Rectal smooth muscle tissue (tissue), 1 donor: ENCODE results near the gene NCKAP5.

Experiments used
- H3K27ac ChIP-seq: one replicate; pipeline ENCODE4 v1.7.0; 2013; ENCODE audit warnings: low read depth, low read length, inconsistent platforms
- H3K27me3 ChIP-seq: one replicate; pipeline ENCODE4 v1.7.0; 2013; ENCODE audit warnings: low read length; ENCODE audit not compliant: control insufficient read depth, insufficient read depth
- H3K36me3 ChIP-seq: one replicate; pipeline ENCODE4 v1.7.0; 2013; ENCODE audit warnings: low read length; ENCODE audit not compliant: control insufficient read depth, insufficient read depth
- H3K4me1 ChIP-seq: one replicate; pipeline ENCODE4 v1.7.0; 2013; ENCODE audit warnings: low read length; ENCODE audit not compliant: control insufficient read depth, insufficient read depth
- H3K4me3 ChIP-seq: one replicate; pipeline ENCODE4 v1.7.0; 2013; ENCODE audit warnings: low read length
- H3K9ac ChIP-seq: one replicate; pipeline ENCODE4 v1.7.0; 2013; ENCODE audit warnings: low read length

NCKAP5 gene

GRCh38 chr2:133140620-133141019 lies 427.6 kb downstream of the NCKAP5 start:
- Histone ChIP-seq H3K27me3 (no peaks in the 10 kb centered on the region), H3K36me3 (no peaks in the 10 kb centered on the region), H3K4me1 (no peaks in the 10 kb centered on the region), H3K4me3 (no peak overlapping the region), H3K27ac (no peak overlapping the region), H3K9ac (no peak overlapping the region)

- Histone ChIP-seq H3K36me3 (no peaks in the 10 kb centered on the region), H3K4me3 (no peak overlapping the region), H3K9ac (no peak overlapping the region), H3K27me3 (no peaks in the 10 kb centered on the region), H3K27ac (no peak overlapping the region), H3K4me1 (no peaks in the 10 kb centered on the region)
These were observed 428.3 kb downstream of the NCKAP5 start for GRCh38 chr2:133139847-133140533.

- Histone ChIP-seq H3K27me3 (no peaks in the 10 kb centered on the region), H3K4me3 (no peak overlapping the region), H3K27ac (no peak overlapping the region), H3K36me3 (no peaks in the 10 kb centered on the region), H3K4me1 (no peaks in the 10 kb centered on the region), H3K9ac (no peak overlapping the region)
These were observed 429.6 kb downstream of the NCKAP5 start for GRCh38 chr2:133138693-133139092.

- H3K27ac ChIP-seq: no peak overlapping the region
- H3K4me1 ChIP-seq: no peaks in the 10 kb centered on the region
These were observed 433.1 kb downstream of the NCKAP5 start for GRCh38 chr2:133135035-133135654.

GRCh38 chr2:133130548-133131246 lies 437.6 kb downstream of the NCKAP5 start:
- no peak overlapping the region for H3K4me3 ChIP-seq
- H3K9ac ChIP-seq: no peak overlapping the region
- no peaks in the 10 kb centered on the region for H3K4me1 ChIP-seq
- H3K27ac ChIP-seq: no peak overlapping the region
- no peaks in the 10 kb centered on the region for H3K36me3 ChIP-seq
- no peaks in the 10 kb centered on the region for H3K27me3 ChIP-seq

More at GRCh38 chr2:133135035-133135654, 433.1 kb downstream of the NCKAP5 start:
- no peak overlapping the region for H3K9ac ChIP-seq
- H3K36me3 ChIP-seq: no peaks in the 10 kb centered on the region
- H3K4me3 ChIP-seq: no peak overlapping the region
- H3K27me3 ChIP-seq: no peaks in the 10 kb centered on the region

- Histone ChIP-seq H3K9ac (no peak overlapping the region), H3K27ac (no peak overlapping the region), H3K36me3 (no peaks in the 10 kb centered on the region), H3K4me3 (no peak overlapping the region), H3K4me1 (no peaks in the 10 kb centered on the region), H3K27me3 (no peaks in the 10 kb centered on the region)
These were observed 443.8 kb downstream of the NCKAP5 start for GRCh38 chr2:133124446-133124845.

- no peak overlapping the region for H3K4me3 ChIP-seq
- no peak overlapping the region for H3K9ac ChIP-seq
- no peaks in the 10 kb centered on the region for H3K36me3 ChIP-seq
- no peak overlapping the region for H3K27ac ChIP-seq
- no peaks in the 10 kb centered on the region for H3K27me3 ChIP-seq
- no peaks in the 10 kb centered on the region for H3K4me1 ChIP-seq
These were observed 444.4 kb downstream of the NCKAP5 start for GRCh38 chr2:133123904-133124303.

GRCh38 chr2:133123393-133123792 lies 444.9 kb downstream of the NCKAP5 start:
- no peaks in the 10 kb centered on the region for H3K36me3 ChIP-seq
- no peak overlapping the region for H3K27ac ChIP-seq
- no peak overlapping the region for H3K4me3 ChIP-seq
- H3K9ac ChIP-seq: no peak overlapping the region
- no peaks in the 10 kb centered on the region for H3K27me3 ChIP-seq
- no peaks in the 10 kb centered on the region for H3K4me1 ChIP-seq

- Histone ChIP-seq H3K4me1 (no peaks in the 10 kb centered on the region), H3K27ac (no peak overlapping the region), H3K27me3 (no peaks in the 10 kb centered on the region), H3K4me3 (no peak overlapping the region), H3K9ac (no peak overlapping the region), H3K36me3 (no peaks in the 10 kb centered on the region)
These were observed 445.7 kb downstream of the NCKAP5 start for GRCh38 chr2:133122529-133122928.

- Histone ChIP-seq H3K36me3 (no peaks in the 10 kb centered on the region), H3K4me3 (no peak overlapping the region), H3K4me1 (no peaks in the 10 kb centered on the region), H3K27me3 (no peaks in the 10 kb centered on the region), H3K9ac (no peak overlapping the region), H3K27ac (no peak overlapping the region)
These were observed 448.0 kb downstream of the NCKAP5 start for GRCh38 chr2:133120310-133120709.

GRCh38 chr2:133110201-133110600 lies 458.1 kb downstream of the NCKAP5 start:
- Histone ChIP-seq H3K4me3 (no peak overlapping the region), H3K9ac (no peak overlapping the region), H3K27me3 (no peaks in the 10 kb centered on the region), H3K27ac (no peak overlapping the region), H3K36me3 (no peaks in the 10 kb centered on the region), H3K4me1 (no peaks in the 10 kb centered on the region)

- no peaks in the 10 kb centered on the region for H3K36me3 ChIP-seq
- H3K9ac ChIP-seq: no peak overlapping the region
- H3K4me3 ChIP-seq: no peak overlapping the region
- H3K4me1 ChIP-seq: no peaks in the 10 kb centered on the region
- no peak overlapping the region for H3K27ac ChIP-seq
- no peaks in the 10 kb centered on the region for H3K27me3 ChIP-seq
These were observed 458.5 kb downstream of the NCKAP5 start for GRCh38 chr2:133109772-133110171.
